Kidney (tissue), 14 donors: ENCODE data around the gene EVI5. TPM values are rescaled to one million over a fixed set of nuclear protein-coding genes. Genes with fewer than 3 reads are reported as not detected.

Experiments used
- DNase-seq, 5 donors: peaks; one replicate each; pipeline ENCODE4 v3.0.0-alpha.2; 2013 to 2020
- FAIRE-seq: peaks from 2 replicates; lab custom pipeline; 2012; peaks lifted over from hg19 to GRCh38; lab: Jason Lieb, UNC
- H3K27ac ChIP-seq, 2 donors: one replicate each; pipeline ENCODE4 v1.7.0; 2013; ENCODE audit warnings: low read depth in 2 of 2, low read length in 2 of 2, inconsistent platforms in 1 of 2
- H3K27me3 ChIP-seq: one replicate; pipeline ENCODE4 v1.7.1; 2013; ENCODE audit warnings: low read length, inconsistent platforms; ENCODE audit not compliant: control insufficient read depth, insufficient read depth
- H3K36me3 ChIP-seq, 3 donors: one replicate each; pipeline versions ENCODE4 v1.7.0 to v1.7.1; 2013; ENCODE audit warnings: low read length in 3 of 3, control low read depth in 1 of 3, inconsistent platforms in 1 of 3; ENCODE audit not compliant: insufficient read depth in 3 of 3, control insufficient read depth in 2 of 3
- H3K4me1 ChIP-seq, 3 donors: one replicate each; pipeline versions ENCODE4 v1.7.0 to v1.7.1; 2013; ENCODE audit warnings: low read length in 3 of 3, inconsistent platforms in 1 of 3, low read depth in 1 of 3; ENCODE audit not compliant: control insufficient read depth in 2 of 3, insufficient read depth in 2 of 3
- H3K4me3 ChIP-seq, 3 donors: one replicate each; pipeline versions ENCODE4 v1.7.0 to v1.8.1; 2013; ENCODE audit warnings: low read length in 3 of 3, control low read depth in 1 of 3, inconsistent platforms in 1 of 3
- H3K9ac ChIP-seq, 3 donors: one replicate each; pipeline versions ENCODE4 v1.7.0 to v1.7.1; 2013; ENCODE audit warnings: low read length in 3 of 3, control low read depth in 1 of 3, inconsistent platforms in 1 of 3
- H3K9me3 ChIP-seq, 3 donors: one replicate each; pipeline versions ENCODE4 v1.7.0 to v1.7.1; 2013; ENCODE audit warnings: low read length in 3 of 3, control low read depth in 1 of 3, inconsistent platforms in 1 of 3; ENCODE audit not compliant: control insufficient read depth in 2 of 3, insufficient read depth in 1 of 3
- intact Hi-C: fragments of 100-400 bp; cut with DNase I; formaldehyde crosslinking; loops from one replicate; pipeline ENCODE4 v1.11.1; 2022
- polyA plus RNA-seq: library from polyadenylated mRNA; stranded (reverse); fragments of 350-450 nt; fragmentation: Illumina TruSeq; extraction: RNeasy Lipid Tissue Mini Kit (QIAGEN cat#74804); gene quantifications from one replicate; pipeline ENCODE4 v1.2.3, GENCODE V29; 2014; ENCODE audit warnings: low read depth, low replicate concordance; ENCODE audit not compliant: insufficient read depth
- total RNA-seq: library from RNA; stranded (reverse); fragmentation: NEBNext Ultra II Directional; extraction: Animal tissue kit (Norgen Biotek cat#: 25700); gene quantifications from one replicate; pipeline ENCODE4 v1.2.1, GENCODE V29; 2021
- TF ChIP-seq, protein P1 (sequence below): IDR thresholded peaks from 3 replicates; pipeline ENCODE4 v1.5.1; 2012; ENCODE audit warnings: mild to moderate bottlenecking, moderate library complexity, borderline replicate concordance; ENCODE audit not compliant: insufficient read depth; ENCODE audit errors: extremely low read depth
- donor health status: control.
- donor health status: control.
- donor health status: control.
- donor health status: control.
- donor health status: control.
- donor health status: DM: yes; HTN: yes; CAD: no.
- donor health status: Normal renal cell carcinoma (clear cell type).

The EVI5 gene
- total and polyA plus RNA-seq, 2 donors from 2014 or later = 3.6 to 36.5 TPM

DNA sequence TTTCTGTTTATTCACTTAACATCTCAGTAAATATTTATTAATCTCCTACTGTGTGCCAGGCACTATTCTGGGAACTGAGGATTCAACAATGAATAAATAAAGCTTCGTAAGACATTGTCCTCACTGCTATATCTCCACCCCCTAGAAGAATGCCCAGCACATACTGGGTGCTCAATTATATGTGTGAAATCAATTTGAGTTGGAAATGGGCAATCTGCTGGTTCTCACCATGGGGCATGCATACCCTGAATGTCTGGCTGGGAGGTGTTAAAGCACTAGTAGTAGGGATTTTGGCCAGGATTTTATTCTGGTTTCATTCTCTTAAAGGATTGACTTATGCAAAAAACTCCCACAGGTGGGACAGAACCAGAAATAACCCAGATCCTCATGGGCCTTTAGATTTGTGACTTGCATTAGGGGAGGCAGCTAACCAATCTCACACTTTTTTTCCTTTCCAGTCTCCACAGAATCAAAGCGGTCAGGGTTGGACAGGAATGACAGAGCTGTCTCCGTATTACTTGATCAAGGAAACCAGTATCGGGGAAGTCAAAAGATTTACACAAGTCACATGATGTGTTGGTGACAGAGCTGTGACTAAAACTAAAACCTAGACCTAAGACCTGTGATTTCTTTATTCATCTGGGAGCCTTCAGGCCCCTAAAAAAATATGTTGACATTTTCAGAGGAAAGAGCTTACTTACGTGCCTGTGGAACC, 311.0 kb downstream of the EVI5 start:
- H3K4me3 ChIP-seq = no peak overlapping the region
- H3K4me1 ChIP-seq = no peaks in the 10 kb centered on the region
- H3K27me3 ChIP-seq = peaks cover 16% of the 10 kb centered on the region
- DNase-seq (no peak), FAIRE-seq (no peak)
- intact Hi-C loops = no loop called here
- no peaks in the 10 kb centered on the region for H3K9me3 ChIP-seq
- TF ChIP-seq, protein P1, sequence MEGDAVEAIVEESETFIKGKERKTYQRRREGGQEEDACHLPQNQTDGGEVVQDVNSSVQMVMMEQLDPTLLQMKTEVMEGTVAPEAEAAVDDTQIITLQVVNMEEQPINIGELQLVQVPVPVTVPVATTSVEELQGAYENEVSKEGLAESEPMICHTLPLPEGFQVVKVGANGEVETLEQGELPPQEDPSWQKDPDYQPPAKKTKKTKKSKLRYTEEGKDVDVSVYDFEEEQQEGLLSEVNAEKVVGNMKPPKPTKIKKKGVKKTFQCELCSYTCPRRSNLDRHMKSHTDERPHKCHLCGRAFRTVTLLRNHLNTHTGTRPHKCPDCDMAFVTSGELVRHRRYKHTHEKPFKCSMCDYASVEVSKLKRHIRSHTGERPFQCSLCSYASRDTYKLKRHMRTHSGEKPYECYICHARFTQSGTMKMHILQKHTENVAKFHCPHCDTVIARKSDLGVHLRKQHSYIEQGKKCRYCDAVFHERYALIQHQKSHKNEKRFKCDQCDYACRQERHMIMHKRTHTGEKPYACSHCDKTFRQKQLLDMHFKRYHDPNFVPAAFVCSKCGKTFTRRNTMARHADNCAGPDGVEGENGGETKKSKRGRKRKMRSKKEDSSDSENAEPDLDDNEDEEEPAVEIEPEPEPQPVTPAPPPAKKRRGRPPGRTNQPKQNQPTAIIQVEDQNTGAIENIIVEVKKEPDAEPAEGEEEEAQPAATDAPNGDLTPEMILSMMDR = no peak
- no peaks in the 10 kb centered on the region for H3K36me3 ChIP-seq
- no peak overlapping the region for H3K9ac ChIP-seq
- no peak overlapping the region for H3K27ac ChIP-seq

DNA sequence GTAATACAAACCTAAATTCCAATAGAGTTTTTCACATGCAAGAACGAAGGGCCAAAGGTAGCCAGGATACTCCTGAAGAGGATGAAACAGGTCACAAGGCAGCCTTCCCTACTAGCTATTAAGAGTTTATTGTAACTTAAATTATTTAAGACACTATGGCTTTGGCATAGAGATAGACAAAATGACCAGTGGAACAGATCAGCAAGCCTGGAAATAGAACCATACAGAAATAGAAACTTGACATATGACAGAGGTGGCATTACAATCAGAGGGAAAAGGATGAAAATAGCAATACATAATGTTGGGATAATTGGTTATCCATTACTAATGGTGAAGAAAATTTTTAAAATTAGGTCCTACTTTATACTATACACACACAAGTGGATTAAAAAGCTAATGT, 314.7 kb downstream of the EVI5 start:
- no peak for FAIRE-seq
- H3K4me3 ChIP-seq = no peak overlapping the region

DNA sequence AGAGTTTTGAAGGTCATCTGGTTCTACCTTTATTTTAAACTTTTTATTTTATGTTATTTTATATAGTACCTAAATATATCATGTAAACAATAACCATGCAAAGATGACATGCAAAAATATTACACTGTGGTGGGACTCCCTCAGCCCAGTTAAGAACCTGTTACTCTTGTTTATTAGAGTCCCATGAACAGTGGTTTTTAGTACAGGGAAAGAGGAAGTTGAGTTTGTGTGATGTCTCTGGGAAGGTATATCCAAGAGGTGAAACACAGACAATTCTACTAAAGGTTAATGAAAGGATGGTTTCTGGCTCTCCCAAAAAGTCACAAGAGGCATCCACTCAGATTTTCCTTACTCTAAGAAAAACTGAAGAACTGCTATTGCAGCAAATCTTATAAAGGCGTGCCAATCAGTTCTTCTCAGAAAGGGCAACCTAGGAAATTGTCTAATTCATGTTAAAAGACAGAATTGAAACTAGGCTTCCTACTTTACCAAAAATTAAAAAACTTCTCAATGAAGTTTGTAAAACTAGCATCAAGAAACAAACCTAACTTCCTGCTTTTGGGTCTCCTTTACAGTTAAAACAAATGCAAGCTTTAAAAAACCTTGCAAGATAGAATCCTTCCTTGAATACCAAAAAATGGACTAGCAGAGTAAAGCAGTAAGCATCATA, 318.1 kb downstream of the EVI5 start:
- FAIRE-seq (no peak), DNase-seq (no peak)
- Histone ChIP-seq H3K9me3 (no peaks in the 10 kb centered on the region), H3K27me3 (no peaks in the 10 kb centered on the region), H3K9ac (no peak overlapping the region), H3K27ac (no peak overlapping the region), H3K36me3 (no peaks in the 10 kb centered on the region), H3K4me3 (no peak overlapping the region), H3K4me1 (no peaks in the 10 kb centered on the region)
- intact Hi-C loops = no loop called here
- TF ChIP-seq, protein P1 = no peak

More for the DNA sequence above, 314.7 kb downstream of the EVI5 start:
- H3K27me3 ChIP-seq = peaks cover 3% of the 10 kb centered on the region
- H3K9me3 ChIP-seq = no peaks in the 10 kb centered on the region
- intact Hi-C loops = no loop called here
- H3K9ac ChIP-seq = no peak overlapping the region
- H3K36me3 ChIP-seq = no peaks in the 10 kb centered on the region
- H3K4me1 ChIP-seq = no peaks in the 10 kb centered on the region
- H3K27ac ChIP-seq = no peak overlapping the region
- TF ChIP-seq, protein P1 = no peak
- DNase-seq = no peak
